Testis (tissue), 3 donors: ENCODE measurements around the gene DEAF1. TPM values are rescaled to one million over a fixed set of nuclear protein-coding genes. Genes with fewer than 3 reads are reported as not detected.
A peak's percentile ranks its signal among the peaks of the same experiment; 100 is the strongest.

Experiments
- DNase-seq: peaks from one replicate; pipeline ENCODE4 v3.0.0-alpha.2; 2019
- H3K27ac ChIP-seq, 2 donors: fragments of 200-600 bp; sonication (generic); one replicate each; pipeline ENCODE4 v1.5.1; 2019
- H3K27me3 ChIP-seq: fragments of 200-600 bp; sonication (generic); one replicate; pipeline ENCODE4 v1.5.1; 2019
- H3K36me3 ChIP-seq: fragments of 200-600 bp; sonication (generic); one replicate; pipeline ENCODE4 v1.5.1; 2017; ENCODE audit warnings: low read depth; ENCODE audit errors: missing control alignments
- H3K4me1 ChIP-seq: fragments of 200-600 bp; sonication (generic); one replicate; pipeline ENCODE4 v1.5.1; 2019
- H3K4me3 ChIP-seq, 2 donors: fragments of 200-600 bp; sonication (generic); one replicate each; pipeline ENCODE4 v1.5.1; 2017 to 2019
- H3K9me3 ChIP-seq: fragments of 200-600 bp; sonication (generic); one replicate; pipeline ENCODE4 v1.5.1; 2017
- CTCF ChIP-seq, 3 experiments: fragments of 450-650 bp in 2 of 3; fragments of 200-600 bp in 1 of 3; sonication (generic) in 1 of 3; IDR thresholded peaks; one replicate each; pipeline ENCODE4 v1.5.1; 2016 to 2019; ENCODE audit warnings: antibody characterized with exemption in 3 of 3, mild to moderate bottlenecking in 2 of 3, moderate library complexity in 1 of 3
- POLR2A ChIP-seq: fragments of 450-650 bp; IDR thresholded peaks from one replicate; pipeline ENCODE4 v1.6.1; 2017; ENCODE audit warnings: antibody characterized with exemption, mild to moderate bottlenecking, moderate library complexity
- WGBS, 2 donors: methylation state at CpG; one replicate each; pipeline ENCODE4 v1.1.5; 2018; 5-methylcytosine and 5-hydroxymethylcytosine counted together
- intact Hi-C: fragments of 100-400 bp; cut with DNase I; formaldehyde crosslinking; loops from one replicate; pipeline ENCODE4 v1.15.1; 2023; ENCODE audit warnings: low total_unique reads
- polyA plus RNA-seq: library from polyadenylated mRNA; stranded (reverse); fragments of 350-450 nt; fragmentation: Illumina TruSeq; extraction: RNeasy Lipid Tissue Mini Kit (QIAGEN cat#74804); gene quantifications from one replicate; pipeline ENCODE4 v1.2.3, GENCODE V29; 2014; ENCODE audit warnings: low read depth, low replicate concordance; ENCODE audit not compliant: insufficient read depth
- total RNA-seq, 2 donors: library from RNA; depleted of rRNA; stranded (reverse); fragments of >200 nt; gene quantifications; one replicate each; pipeline ENCODE4 v1.2.3, GENCODE V29; 2016

DEAF1 gene
- total and polyA plus RNA-seq, 3 donors from 2014 or later = 47.9 to 116 (median 82.5) TPM

GRCh38 chr11:688681-689080, 6.3 kb downstream of the DEAF1 start:
- Histone ChIP-seq H3K4me3 (no peak overlapping the region), H3K27me3 (no peaks in the 10 kb centered on the region), H3K36me3 (no peaks in the 10 kb centered on the region), H3K27ac (no peak overlapping the region), H3K9me3 (no peaks in the 10 kb centered on the region), H3K4me1 (peaks cover 26% of the 10 kb centered on the region)
- no peak for DNase-seq
- intact Hi-C loops = no loop called here
- TF ChIP-seq CTCF (IDR thresholded peaks at IDR 0.05) = no peak
- no peak for TF ChIP-seq POLR2A
- 83 to 86% methylated on average over 7 to 9 of the region's 9 CpGs for WGBS, 2 donors

GRCh38 chr11:687751-688150, 7.3 kb downstream of the DEAF1 start:
- Histone ChIP-seq H3K36me3 (no peaks in the 10 kb centered on the region), H3K9me3 (no peaks in the 10 kb centered on the region), H3K27me3 (no peaks in the 10 kb centered on the region), H3K4me3 (no peak overlapping the region), H3K4me1 (peaks cover 20% of the 10 kb centered on the region), H3K27ac (no peak overlapping the region)
- 89 to 90% methylated on average over 13 of the region's 13 CpGs for WGBS, 2 donors
- TF ChIP-seq CTCF (IDR thresholded peaks at IDR 0.05) = no peak
- no peak for TF ChIP-seq POLR2A
- intact Hi-C loops = no loop called here
- no peak for DNase-seq

GRCh38 chr11:686451-687243, 8.4 kb downstream of the DEAF1 start:
- Histone ChIP-seq H3K27me3 (no peaks in the 10 kb centered on the region), H3K4me1 (peaks cover 19% of the 10 kb centered on the region), H3K9me3 (no peaks in the 10 kb centered on the region), H3K36me3 (no peaks in the 10 kb centered on the region), H3K27ac (no peak overlapping the region), H3K4me3 (no peak overlapping the region)
- no peak for DNase-seq
- WGBS, 2 donors = 92% methylated on average over 28 to 30 of the region's 30 CpGs
- intact Hi-C loops = no loop called here
- TF ChIP-seq POLR2A = no peak

GRCh38 chr11:680970-681369, 14.1 kb downstream of the DEAF1 start:
- DNase-seq = no peak
- no peak for TF ChIP-seq CTCF (IDR thresholded peaks at IDR 0.05)
- no peaks in the 10 kb centered on the region for H3K36me3 ChIP-seq
- H3K4me3 ChIP-seq = no peak overlapping the region
- H3K9me3 ChIP-seq = no peaks in the 10 kb centered on the region
- intact Hi-C loops = no loop called here
- H3K27me3 ChIP-seq = no peaks in the 10 kb centered on the region
- WGBS, 2 donors = 92 to 93% methylated on average over 12 to 13 of the region's 13 CpGs
- no peak overlapping the region for H3K27ac ChIP-seq
- H3K4me1 ChIP-seq = peaks cover 14% of the 10 kb centered on the region

GRCh38 chr11:680476-680875, 14.5 kb downstream of the DEAF1 start:
- H3K4me1 ChIP-seq = peaks cover 14% of the 10 kb centered on the region
- TF ChIP-seq CTCF (IDR thresholded peaks at IDR 0.05) (no peak), POLR2A (no peak)
- 63 to 67% methylated on average over 7 to 19 of the region's 19 CpGs for WGBS, 2 donors
- H3K4me3 ChIP-seq = no peak overlapping the region
- no peaks in the 10 kb centered on the region for H3K9me3 ChIP-seq
- no peak overlapping the region for H3K27ac ChIP-seq
- H3K36me3 ChIP-seq = no peaks in the 10 kb centered on the region
- H3K27me3 ChIP-seq = no peaks in the 10 kb centered on the region
- intact Hi-C loops = no loop called here
- peak; percentile 68 for DNase-seq
